T47D (cell line): ENCODE results near the gene CLCA4.
"Not testable (repeated sequence)": the region's sequence is repeated elsewhere in the genome, so short reads cannot be mapped to it uniquely, and the experiment has no call there.

Experiments
- DNase-seq, 2 experiments: peaks; one replicate each; pipeline versions ENCODE4 v3.0.0 to v3.0.0-alpha.2; 2011 to 2012; ENCODE audit warnings: low read depth in 1 of 2, low spot score in 1 of 2
- JUND ChIP-seq: IDR thresholded peaks from 2 replicates; pipeline ENCODE4 v1.6.1; 2012; ENCODE audit warnings: low read depth
- in situ Hi-C: cut with HindIII; loops from 2 replicates; pipeline ENCODE4 v1.10.0; 2016; ENCODE audit warnings: low sequenced_read_pairs, low pct_unique_long_range_greater_than_20kb

The CLCA4 gene

DNA sequence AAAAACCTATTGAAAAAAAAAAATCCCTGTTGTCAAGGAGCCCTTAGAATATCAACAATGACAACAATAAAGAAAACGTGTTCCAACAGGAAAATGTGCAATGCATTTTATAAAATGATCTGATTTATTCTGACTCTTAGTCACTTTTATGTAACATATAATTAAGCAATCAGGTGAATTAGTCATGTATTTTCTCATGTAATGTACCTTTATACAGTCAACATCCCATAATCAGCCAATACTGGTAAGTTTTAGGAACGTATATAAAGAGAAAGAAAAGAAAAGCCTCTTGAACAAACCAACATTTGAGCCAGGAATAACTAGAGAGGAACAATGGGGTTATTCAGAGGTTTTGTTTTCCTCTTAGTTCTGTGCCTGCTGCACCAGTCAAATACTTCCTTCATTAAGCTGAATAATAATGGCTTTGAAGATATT, at the start of gene CLCA4:
Gene CLCA4, plus strand, starts transcription at position 292 of the 435 bp plus-strand sequence. Its CDS starts 42 bp downstream, at position 334.
- in situ Hi-C loops, result no loop called here
- no peak for DNase-seq

GRCh38 chr1:86498281-86498680, 48.6 kb upstream of the CLCA4 start:
- in situ Hi-C loops, result no loop called here
- no peak for TF ChIP-seq JUND
- DNase-seq, result no peak

More for the DNA sequence above, at the start of gene CLCA4:
- TF ChIP-seq JUND, result no peak

GRCh38 chr1:86499987-86500593, 46.8 kb upstream of the CLCA4 start:
- peak in 1 of 2 experiments; percentile 35 for DNase-seq
- in situ Hi-C loops, result no loop called here
- TF ChIP-seq JUND, result no peak

GRCh38 chr1:86500714-86501113, 46.2 kb upstream of the CLCA4 start:
- no peak for DNase-seq
- no peak for TF ChIP-seq JUND
- in situ Hi-C loops, result no loop called here

- in situ Hi-C loops, result not testable (repeated sequence)
Observed at GRCh38 chr1:86502125-86502646, 44.7 kb upstream of the CLCA4 start.

GRCh38 chr1:86502721-86503405, 44.0 kb upstream of the CLCA4 start:
- TF ChIP-seq JUND, result no peak
- in situ Hi-C loops, result no loop called here
- no peak for DNase-seq

More at GRCh38 chr1:86502125-86502646, 44.7 kb upstream of the CLCA4 start:
- DNase-seq, result peak in 1 of 2 experiments; percentile 66

DNA sequence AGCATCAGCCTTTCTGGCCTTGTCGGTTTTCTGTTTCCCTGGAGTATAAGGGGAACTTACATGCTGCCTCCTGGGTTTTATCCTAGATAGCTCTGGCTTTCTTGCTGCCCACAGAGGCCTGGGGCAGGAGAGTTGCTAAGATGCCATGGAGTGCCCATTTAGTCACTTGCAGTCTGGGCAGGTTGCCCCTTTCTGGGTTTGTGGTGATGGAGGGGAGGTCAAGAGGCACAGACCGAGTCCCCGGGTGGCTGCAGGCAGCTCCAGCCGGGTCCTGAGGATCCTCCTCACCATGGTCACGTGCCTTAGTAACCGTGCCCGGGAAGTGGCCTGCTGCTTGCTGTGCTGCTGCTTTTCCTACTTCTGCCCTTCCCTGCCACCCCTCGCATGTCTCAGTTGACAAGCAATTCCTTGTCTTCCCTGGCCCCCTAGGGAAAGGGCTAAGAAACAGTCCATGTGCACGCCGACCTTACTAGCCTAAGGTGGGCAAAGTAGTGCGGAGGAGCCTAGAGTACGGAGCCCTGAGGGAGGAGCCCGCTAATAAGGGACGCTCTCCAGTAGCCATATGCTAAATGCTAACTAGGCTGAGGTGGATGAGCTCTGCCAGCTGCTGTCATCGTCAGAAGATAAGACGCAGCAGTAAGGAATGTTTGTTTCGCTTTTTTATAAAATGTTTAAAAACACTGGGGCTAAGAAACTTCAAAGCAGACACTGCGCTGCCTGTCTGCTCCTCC, 43.3 kb upstream of the CLCA4 start:
- in situ Hi-C loops, result no loop called here
- no peak for TF ChIP-seq JUND
- no peak for DNase-seq

DNA sequence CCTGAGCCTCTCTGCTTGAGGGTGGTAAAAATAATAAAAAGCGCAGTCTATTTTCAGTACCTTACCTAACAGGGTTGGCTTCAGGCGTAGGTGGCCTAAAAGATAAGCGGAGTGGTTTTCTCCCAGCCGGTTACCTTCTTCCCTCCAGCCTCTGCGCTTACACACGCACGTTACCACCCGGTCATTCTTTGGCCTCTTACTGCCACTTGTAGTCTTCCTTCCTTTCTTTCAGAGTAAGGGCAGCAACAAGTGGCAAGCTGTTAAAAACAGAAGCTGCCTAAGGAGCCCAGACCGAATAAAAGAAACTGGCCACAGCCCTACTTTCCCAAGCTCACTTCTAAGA, 42.8 kb upstream of the CLCA4 start:
- DNase-seq, result no peak
- TF ChIP-seq JUND, result no peak
- in situ Hi-C loops, result no loop called here

DNA sequence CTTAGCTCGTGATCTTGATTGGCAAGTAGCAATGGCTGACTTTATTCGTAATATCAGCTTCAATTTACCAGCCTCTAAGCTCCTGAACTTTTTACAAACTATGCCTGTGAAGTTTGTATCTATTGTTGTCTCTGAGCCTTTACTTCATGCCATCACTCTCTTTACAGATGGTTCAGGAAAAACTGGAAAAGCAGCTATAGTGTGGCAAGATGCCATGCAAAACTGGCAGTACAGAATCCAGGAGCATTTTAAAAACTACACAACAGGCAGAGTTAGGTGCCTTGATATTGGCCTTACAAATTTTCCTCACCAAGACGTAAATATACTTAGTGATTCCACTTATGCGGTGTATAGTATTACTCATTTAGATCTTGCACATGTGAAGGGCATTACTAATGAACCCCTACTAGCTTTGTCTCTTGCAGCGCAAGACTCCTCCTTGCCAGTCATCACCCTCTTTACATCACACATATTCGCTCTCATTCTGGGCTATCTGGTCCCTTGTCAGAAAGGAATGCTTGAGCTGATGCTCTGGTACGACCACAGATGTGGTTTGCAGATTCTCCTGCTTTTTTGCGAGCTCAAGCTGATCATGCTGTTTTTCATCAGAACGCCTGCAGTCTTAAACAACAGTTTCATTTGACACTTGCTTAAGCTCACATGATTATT, 41.8 kb upstream of the CLCA4 start:
- DNase-seq, result peak in 1 of 2 experiments; percentile 86
- no peak for TF ChIP-seq JUND
- in situ Hi-C loops, result no loop called here

- no peak for TF ChIP-seq JUND
- no peak for DNase-seq
- in situ Hi-C loops, result no loop called here
Observed at GRCh38 chr1:86505564-86505902, 41.3 kb upstream of the CLCA4 start.

DNA sequence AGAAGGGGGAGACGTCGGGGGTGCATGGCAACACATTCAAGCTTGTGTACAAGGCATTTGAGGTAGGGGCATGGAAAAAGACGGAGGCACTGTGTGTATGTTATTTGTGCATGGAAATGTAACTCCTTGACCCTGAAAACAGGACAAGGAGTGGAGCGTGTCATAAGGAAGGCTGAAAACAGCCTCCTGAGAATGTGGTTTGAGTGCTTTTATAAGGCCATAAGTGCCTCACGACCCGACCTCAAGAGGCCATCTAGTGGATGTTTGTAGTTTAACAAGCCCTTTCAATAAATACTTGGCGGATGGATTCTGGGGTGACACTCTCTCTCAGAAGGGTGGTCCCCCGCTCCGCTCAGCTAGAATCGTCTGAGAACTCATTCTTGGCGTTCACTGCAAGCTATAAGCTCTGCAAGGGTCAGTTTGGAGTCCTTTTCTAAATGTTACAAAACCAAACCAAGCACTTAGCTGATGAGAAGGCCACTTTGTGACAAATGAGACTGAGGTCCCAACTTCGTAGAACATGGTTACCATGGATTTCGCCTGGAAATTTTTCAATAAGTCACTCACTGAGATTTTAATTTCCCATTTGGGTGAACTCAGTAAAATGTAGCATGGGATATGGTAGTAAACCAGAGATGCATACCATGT, 38.8 kb upstream of the CLCA4 start:
- TF ChIP-seq JUND, result no peak
- in situ Hi-C loops, result no loop called here
- peak in 1 of 2 experiments; percentile 55 for DNase-seq

- in situ Hi-C loops, result no loop called here
- TF ChIP-seq JUND, result no peak
- no peak for DNase-seq
Observed at GRCh38 chr1:86508583-86508969, 38.3 kb upstream of the CLCA4 start.
